ENCODE data around the gene COP1.

GRCh38 chr1:176225911-176226310 is 18.8 kb upstream of the COP1 start:
- TF ChIP-seq CTCF (IDR thresholded peaks at IDR 0.05) (no peak), POLR2A (IDR thresholded peaks at IDR 0.05) (no peak), POLR2AphosphoS5 (IDR thresholded peaks at IDR 0.05) (no peak)

Measured in breast epithelium (tissue), 3 donors.